Parathyroid adenoma (tissue), 2 donors: ENCODE data around the gene TRIM47.

Source experiments
- H2AFZ ChIP-seq: fragments of 300-600 bp; sonication (generic); one replicate; pipeline ENCODE4 v1.7.0; 2017; ENCODE audit warnings: antibody characterized with exemption, mild to moderate bottlenecking
- H3K27ac ChIP-seq: fragments of 300-600 bp; sonication (generic); one replicate; pipeline ENCODE4 v1.7.0; 2017
- H3K27me3 ChIP-seq: fragments of 300-600 bp; sonication (generic); one replicate; pipeline ENCODE4 v1.7.0; 2017; ENCODE audit warnings: low read length; ENCODE audit not compliant: control insufficient read depth, insufficient read depth
- H3K36me3 ChIP-seq: fragments of 300-600 bp; sonication (generic); one replicate; pipeline ENCODE4 v1.7.0; 2017; ENCODE audit warnings: low read length; ENCODE audit not compliant: control insufficient read depth, insufficient read depth
- H3K4me1 ChIP-seq: fragments of 300-600 bp; sonication (generic); one replicate; pipeline ENCODE4 v1.7.0; 2017; ENCODE audit warnings: control low read depth
- H3K4me2 ChIP-seq: fragments of 300-600 bp; sonication (generic); one replicate; pipeline ENCODE4 v1.7.0; 2017; ENCODE audit warnings: low read length
- H3K4me3 ChIP-seq: fragments of 300-600 bp; sonication (generic); one replicate; pipeline ENCODE4 v1.7.0; 2017; ENCODE audit warnings: low read depth, low read length
- H3K79me2 ChIP-seq: fragments of 300-600 bp; sonication (generic); one replicate; pipeline ENCODE4 v1.7.0; 2017; ENCODE audit warnings: control low read depth
- H3K9ac ChIP-seq: fragments of 300-600 bp; sonication (generic); one replicate; pipeline ENCODE4 v1.7.0; 2017; ENCODE audit warnings: mild to moderate bottlenecking
- H3K9me3 ChIP-seq: fragments of 300-600 bp; sonication (generic); one replicate; pipeline ENCODE4 v1.7.0; 2017; ENCODE audit warnings: low read length; ENCODE audit not compliant: control insufficient read depth
- TF ChIP-seq, protein P1 (sequence below): fragments of 300-600 bp; sonication (generic); IDR thresholded peaks from one replicate; pipeline ENCODE4 v1.7.0; 2017; ENCODE audit warnings: antibody characterized with exemption, mild to moderate bottlenecking
- donor health status: primary hyperparathyroidism.

TRIM47 gene

DNA sequence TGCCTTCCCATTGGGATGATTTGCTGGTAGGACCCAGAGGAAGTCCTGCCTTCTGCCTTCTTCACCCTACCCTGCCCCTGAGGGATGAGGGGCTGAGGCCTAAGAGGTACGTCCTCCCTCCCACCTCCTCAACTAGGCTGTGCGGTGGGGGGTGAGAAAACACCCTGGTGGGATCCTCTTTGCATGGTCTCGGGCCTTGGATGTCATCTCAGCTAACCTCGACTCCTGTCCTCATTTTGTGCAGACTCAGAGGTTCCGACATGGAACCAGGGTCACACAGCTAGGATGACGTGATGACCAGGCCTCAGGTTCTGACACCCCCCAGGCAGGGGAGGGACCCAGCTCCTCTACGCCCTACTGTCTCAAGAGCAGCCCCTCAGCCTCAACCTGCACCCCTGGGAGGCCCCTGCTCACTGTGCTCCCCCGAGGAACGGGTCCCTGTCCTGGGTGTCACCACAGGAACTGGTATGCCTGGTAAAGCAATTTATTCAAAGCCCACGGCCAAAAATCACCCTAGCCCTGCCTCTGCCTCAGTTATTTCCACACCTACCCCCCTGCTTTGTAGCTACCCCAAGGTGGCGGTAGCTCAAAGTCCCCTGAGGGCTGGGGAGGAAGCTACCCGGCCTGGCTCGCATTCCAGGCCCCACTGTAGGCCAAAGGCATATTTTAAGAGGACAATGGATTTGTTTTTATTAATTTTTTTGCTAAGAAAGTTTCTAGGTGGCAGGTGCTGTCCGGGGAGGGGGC is 51.6 kb downstream of the TRIM47 start:
- Histone ChIP-seq H3K27ac (peak overlapping the region; percentile 45), H2AFZ (no peak overlapping the region), H3K4me2 (no peak overlapping the region), H3K4me3 (no peak overlapping the region), H3K9ac (no peak overlapping the region), H3K36me3 (no peaks in the 10 kb centered on the region), H3K79me2 (no peaks in the 10 kb centered on the region), H3K4me1 (peaks cover 14% of the 10 kb centered on the region), H3K9me3 (no peaks in the 10 kb centered on the region), H3K27me3 (no peaks in the 10 kb centered on the region)
- TF ChIP-seq, protein P1, sequence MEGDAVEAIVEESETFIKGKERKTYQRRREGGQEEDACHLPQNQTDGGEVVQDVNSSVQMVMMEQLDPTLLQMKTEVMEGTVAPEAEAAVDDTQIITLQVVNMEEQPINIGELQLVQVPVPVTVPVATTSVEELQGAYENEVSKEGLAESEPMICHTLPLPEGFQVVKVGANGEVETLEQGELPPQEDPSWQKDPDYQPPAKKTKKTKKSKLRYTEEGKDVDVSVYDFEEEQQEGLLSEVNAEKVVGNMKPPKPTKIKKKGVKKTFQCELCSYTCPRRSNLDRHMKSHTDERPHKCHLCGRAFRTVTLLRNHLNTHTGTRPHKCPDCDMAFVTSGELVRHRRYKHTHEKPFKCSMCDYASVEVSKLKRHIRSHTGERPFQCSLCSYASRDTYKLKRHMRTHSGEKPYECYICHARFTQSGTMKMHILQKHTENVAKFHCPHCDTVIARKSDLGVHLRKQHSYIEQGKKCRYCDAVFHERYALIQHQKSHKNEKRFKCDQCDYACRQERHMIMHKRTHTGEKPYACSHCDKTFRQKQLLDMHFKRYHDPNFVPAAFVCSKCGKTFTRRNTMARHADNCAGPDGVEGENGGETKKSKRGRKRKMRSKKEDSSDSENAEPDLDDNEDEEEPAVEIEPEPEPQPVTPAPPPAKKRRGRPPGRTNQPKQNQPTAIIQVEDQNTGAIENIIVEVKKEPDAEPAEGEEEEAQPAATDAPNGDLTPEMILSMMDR = no peak

GRCh38 chr17:75825748-75826370 is 52.5 kb downstream of the TRIM47 start:
- Histone ChIP-seq H3K4me3 (no peak overlapping the region), H2AFZ (no peak overlapping the region), H3K4me1 (peaks cover 14% of the 10 kb centered on the region), H3K9ac (no peak overlapping the region), H3K9me3 (no peaks in the 10 kb centered on the region), H3K4me2 (no peak overlapping the region), H3K36me3 (no peaks in the 10 kb centered on the region), H3K27me3 (no peaks in the 10 kb centered on the region), H3K27ac (no peak overlapping the region), H3K79me2 (no peaks in the 10 kb centered on the region)
- TF ChIP-seq, protein P1 = no peak

GRCh38 chr17:75825149-75825552 is 53.2 kb downstream of the TRIM47 start:
- no peaks in the 10 kb centered on the region for H3K79me2 ChIP-seq
- no peak overlapping the region for H3K4me3 ChIP-seq
- H3K9me3 ChIP-seq = no peaks in the 10 kb centered on the region
- H3K4me2 ChIP-seq = no peak overlapping the region
- H3K27me3 ChIP-seq = no peaks in the 10 kb centered on the region
- no peak overlapping the region for H3K27ac ChIP-seq
- TF ChIP-seq, protein P1 = no peak
- peaks cover 14% of the 10 kb centered on the region for H3K4me1 ChIP-seq
- H2AFZ ChIP-seq = no peak overlapping the region
- H3K9ac ChIP-seq = no peak overlapping the region
- no peaks in the 10 kb centered on the region for H3K36me3 ChIP-seq

GRCh38 chr17:75824666-75825065 is 53.7 kb downstream of the TRIM47 start:
- H3K9ac ChIP-seq = no peak overlapping the region
- no peaks in the 10 kb centered on the region for H3K27me3 ChIP-seq
- TF ChIP-seq, protein P1 = no peak
- no peaks in the 10 kb centered on the region for H3K79me2 ChIP-seq
- H3K4me2 ChIP-seq = no peak overlapping the region
- no peaks in the 10 kb centered on the region for H3K9me3 ChIP-seq
- no peak overlapping the region for H2AFZ ChIP-seq
- H3K36me3 ChIP-seq = no peaks in the 10 kb centered on the region
- H3K27ac ChIP-seq = no peak overlapping the region
- peaks cover 14% of the 10 kb centered on the region for H3K4me1 ChIP-seq
- H3K4me3 ChIP-seq = no peak overlapping the region
